GM18502 (cell line): ENCODE results near the gene RGP1.

Source experiments
- ATAC-seq: cut with Tn5 transposase; IDR thresholded peaks from one replicate; pipeline ENCODE4 v1.9.1; 2021; ENCODE audit warnings: mild to moderate bottlenecking; ENCODE audit not compliant: unreplicated experiment, poor library complexity

The RGP1 gene

GRCh38 chr9:35718721-35719511 is 30.2 kb upstream of the RGP1 start:
- ATAC-seq = no peak

- no peak for ATAC-seq
Measured at GRCh38 chr9:35719546-35719945, 29.5 kb upstream of the RGP1 start.

- ATAC-seq = no peak
Measured at GRCh38 chr9:35723426-35723825, 25.7 kb upstream of the RGP1 start.

- ATAC-seq = no peak
Measured at GRCh38 chr9:35723908-35724307, 25.2 kb upstream of the RGP1 start.

GRCh38 chr9:35725362-35725761 is 23.7 kb upstream of the RGP1 start:
- no peak for ATAC-seq

DNA sequence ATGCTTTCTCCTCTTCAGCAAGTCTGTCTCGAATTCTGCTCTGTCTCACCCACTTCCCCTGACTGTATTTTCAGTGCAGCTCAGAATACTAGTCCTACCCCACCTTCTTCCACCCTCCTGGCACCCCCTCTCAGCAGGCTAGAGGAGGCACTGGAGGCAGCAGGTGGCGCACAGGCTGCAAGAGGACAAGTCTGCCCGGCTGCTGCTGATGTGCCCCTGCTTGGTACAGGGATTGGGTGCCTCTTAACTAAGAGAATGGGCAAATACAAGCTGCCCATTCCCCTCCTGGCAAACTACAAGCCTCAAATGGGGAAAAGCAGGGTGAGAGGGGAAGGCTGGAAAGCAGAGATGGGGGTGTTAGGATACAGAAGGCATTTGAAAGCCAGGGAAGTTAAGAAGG is 22.2 kb upstream of the RGP1 start:
- peak; percentile 36 for ATAC-seq

- ATAC-seq = no peak
Measured at GRCh38 chr9:35727676-35728040, 21.4 kb upstream of the RGP1 start.

DNA sequence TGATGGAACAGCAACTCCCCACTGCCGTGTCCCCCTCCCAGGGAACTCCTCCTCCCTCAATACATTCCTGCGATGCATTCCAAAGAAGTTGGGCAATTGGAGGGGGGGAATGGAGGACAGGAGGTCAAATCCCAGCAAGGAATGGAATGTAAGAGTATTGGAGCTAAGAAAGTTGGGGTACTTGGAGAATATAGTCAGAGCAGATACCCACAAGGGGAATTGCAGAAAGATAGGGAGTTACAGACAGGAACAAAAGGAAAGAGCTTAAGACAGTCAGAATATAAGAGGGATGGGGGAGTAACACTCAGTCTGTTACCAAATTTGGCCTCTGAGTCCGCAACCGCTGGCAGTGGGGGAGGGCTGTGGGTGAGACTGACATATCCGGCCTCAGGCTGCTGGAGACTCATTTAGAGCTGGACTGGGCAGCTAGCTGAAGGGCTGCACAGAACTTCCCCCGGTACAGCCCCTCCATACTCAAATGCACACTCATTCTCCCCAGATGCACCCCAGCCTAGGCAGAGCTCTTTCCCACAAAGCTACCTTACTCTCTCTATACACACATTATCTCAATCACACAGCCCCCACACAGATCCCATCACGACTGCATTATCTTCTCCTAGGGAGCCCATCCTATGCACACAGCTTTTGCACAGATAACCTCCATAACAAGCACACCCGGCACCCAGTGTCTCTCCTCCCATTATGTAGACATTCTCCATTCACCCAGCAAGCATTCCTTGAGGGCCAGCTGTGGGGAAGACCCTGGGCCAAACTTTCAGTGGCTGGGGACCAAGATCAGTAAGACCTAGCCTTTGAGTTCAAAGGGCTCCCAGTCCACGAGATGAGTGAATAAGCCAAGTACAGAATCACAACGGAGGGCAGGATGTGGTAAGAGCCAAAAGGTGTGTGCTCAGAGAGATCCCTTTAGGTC is 20.8 kb upstream of the RGP1 start:
- ATAC-seq = no peak

DNA sequence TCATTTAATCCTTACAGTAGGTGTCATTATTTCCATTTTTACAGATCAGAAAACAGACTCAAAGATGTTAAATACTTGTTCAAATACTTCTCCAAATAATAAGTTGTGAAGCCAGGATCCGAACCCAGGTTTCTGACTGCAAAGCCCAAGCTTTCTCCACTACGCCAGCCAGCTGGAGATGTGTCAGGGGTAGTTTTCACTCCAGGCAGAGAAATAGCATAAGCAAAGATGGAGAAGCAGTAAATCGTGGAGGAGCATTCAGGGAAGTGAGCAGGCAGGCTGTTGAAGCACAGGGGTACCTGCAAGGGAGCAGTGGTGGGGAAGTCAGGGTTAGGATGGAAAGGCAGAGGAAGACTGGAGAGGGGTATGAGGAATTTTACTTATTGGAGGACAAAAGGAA is 20.0 kb upstream of the RGP1 start:
- ATAC-seq = no peak

DNA sequence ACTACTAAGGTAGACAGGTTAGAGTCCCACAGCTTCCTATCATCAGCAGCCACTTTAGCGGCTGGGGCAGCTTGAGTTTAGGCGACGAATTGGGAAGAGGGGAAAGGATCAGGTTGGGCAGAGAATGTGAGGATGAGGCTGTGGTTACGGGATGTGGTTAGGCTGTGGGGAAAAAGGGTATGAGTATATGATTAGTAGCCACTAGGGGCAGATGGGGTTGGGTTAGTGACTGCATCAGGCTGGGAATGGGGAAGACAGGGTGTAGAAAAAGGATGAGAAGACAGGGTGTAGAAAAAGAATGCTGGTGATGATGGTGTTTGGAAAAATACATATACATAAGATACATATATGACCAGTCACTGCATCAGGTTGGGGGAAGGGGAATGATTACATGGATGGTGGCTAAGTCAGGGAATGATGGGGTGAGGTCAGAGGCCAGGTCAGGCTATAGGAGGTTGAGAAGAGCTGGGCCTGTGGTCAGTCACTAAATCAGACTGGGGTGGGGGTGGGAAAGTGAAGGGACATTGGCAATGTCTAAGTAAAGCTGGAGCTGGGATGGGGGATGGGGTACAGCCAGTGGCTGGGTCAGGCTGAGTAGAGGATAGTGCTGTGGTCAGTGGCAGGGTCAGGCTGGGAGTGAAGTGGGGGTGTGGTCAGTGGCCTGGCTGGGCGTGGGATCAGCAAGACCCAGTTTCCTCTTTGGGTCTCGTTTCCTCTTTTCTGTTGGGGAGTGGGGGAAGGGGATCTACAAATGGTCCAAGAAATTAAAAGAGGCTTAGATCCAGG is 19.2 kb upstream of the RGP1 start:
- no peak for ATAC-seq

GRCh38 chr9:35730486-35730854 is 18.6 kb upstream of the RGP1 start:
- ATAC-seq = no peak

GRCh38 chr9:35731415-35732184 is 17.5 kb upstream of the RGP1 start:
- ATAC-seq = no peak

- peak; percentile 80 for ATAC-seq
Measured at GRCh38 chr9:35732185-35732799, 16.8 kb upstream of the RGP1 start, which contains the start of the genes CREB3 and TLN1. CREB3 (plus strand) TSS chr9:35732666; CDS start chr9:35732773, 107 bp downstream. TLN1 (minus strand) TSS chr9:35732195; CDS start chr9:35725694, 6,501 bp downstream.

- ATAC-seq = peak; percentile 0
Measured at GRCh38 chr9:35732800-35733541, 16.1 kb upstream of the RGP1 start.

GRCh38 chr9:35734096-35734495 is 15.0 kb upstream of the RGP1 start:
- ATAC-seq = no peak

GRCh38 chr9:35736201-35736633 is 12.9 kb upstream of the RGP1 start:
- no peak for ATAC-seq

- ATAC-seq = no peak
Measured at GRCh38 chr9:35737143-35737542, 11.9 kb upstream of the RGP1 start.

DNA sequence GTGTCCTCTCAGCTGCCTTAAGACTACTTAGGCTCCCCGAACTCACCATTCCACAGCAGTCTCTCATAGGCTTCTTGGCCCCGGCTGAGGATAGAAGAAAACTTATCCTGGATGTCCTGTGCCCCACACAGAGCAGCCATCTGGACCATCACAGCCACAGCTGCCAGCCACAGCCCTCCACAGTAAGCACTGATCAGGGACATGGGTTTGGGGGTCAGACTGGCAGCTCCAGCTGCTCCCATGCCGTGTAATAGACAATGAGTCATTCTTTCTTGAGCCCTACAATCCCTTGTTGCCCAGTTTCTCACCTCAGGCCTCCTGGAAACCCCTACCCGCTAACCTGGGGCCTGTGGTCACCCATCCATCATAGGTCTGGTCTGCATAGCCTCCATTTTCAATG is 10.9 kb upstream of the RGP1 start:
- ATAC-seq = no peak

DNA sequence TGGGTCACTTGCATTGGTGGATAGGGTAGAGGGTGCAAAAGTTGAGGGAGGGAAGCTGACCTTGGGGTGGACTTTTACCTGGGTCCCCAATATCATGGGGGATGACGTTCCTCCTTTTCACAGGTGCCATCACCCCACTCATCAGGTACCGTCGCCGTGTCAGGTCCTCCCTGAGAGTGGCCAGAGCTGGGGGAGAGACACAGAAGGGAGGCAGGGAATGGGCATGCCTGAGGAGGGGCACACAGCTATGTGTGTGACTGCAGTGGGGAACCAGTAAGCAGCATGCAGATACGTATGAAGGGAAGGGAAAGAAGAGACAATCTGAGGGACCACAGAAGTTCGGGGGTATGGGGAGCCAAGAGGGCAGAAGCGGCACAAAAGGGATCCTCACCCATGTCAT is 10.2 kb upstream of the RGP1 start:
- ATAC-seq = no peak
